Activated CD4-positive, alpha-beta T cell treated with anti-CD3 and anti-CD28 coated beads, Interleukin-2, amount 10 ng/mL, durations not matched to agents 24 days and 14 days (primary cell): ENCODE results near the gene YTHDC1. TPM values are rescaled to one million over a fixed set of nuclear protein-coding genes. Genes with fewer than 3 reads are reported as not detected.

Source experiments
- DNase-seq: peaks from one replicate; pipeline ENCODE4 v3.0.0; 2022
- H3K27ac Mint-ChIP-seq: one replicate; pipeline ENCODE4 v1.8.0; 2022; ENCODE audit warnings: mild to moderate bottlenecking, mixed read lengths
- H3K27me3 Mint-ChIP-seq: one replicate; pipeline ENCODE4 v1.8.0; 2022; ENCODE audit warnings: mixed read lengths
- H3K36me3 Mint-ChIP-seq: one replicate; pipeline ENCODE4 v1.8.0; 2022; ENCODE audit warnings: low read depth, mild to moderate bottlenecking, mixed read lengths
- H3K4me1 Mint-ChIP-seq: one replicate; pipeline ENCODE4 v1.8.0; 2021; ENCODE audit warnings: mixed read lengths
- H3K4me3 Mint-ChIP-seq: one replicate; pipeline ENCODE4 v1.8.0; 2022; ENCODE audit warnings: mild to moderate bottlenecking, moderate library complexity, mixed read lengths
- H3K9me3 Mint-ChIP-seq: one replicate; pipeline ENCODE4 v1.8.0; 2021; ENCODE audit warnings: mixed read lengths
- intact Hi-C: fragments of 100-400 bp; cut with micrococcal nuclease; formaldehyde crosslinking; loops from one replicate; pipeline ENCODE4 v1.15.1; 2023
- total RNA-seq: library from RNA; stranded (reverse); gene quantifications from 2 replicates; pipeline ENCODE4 v1.2.3, GENCODE V29; 2022

The YTHDC1 gene
- total RNA-seq, 1 donor from 2014 or later: 79.9 TPM

DNA sequence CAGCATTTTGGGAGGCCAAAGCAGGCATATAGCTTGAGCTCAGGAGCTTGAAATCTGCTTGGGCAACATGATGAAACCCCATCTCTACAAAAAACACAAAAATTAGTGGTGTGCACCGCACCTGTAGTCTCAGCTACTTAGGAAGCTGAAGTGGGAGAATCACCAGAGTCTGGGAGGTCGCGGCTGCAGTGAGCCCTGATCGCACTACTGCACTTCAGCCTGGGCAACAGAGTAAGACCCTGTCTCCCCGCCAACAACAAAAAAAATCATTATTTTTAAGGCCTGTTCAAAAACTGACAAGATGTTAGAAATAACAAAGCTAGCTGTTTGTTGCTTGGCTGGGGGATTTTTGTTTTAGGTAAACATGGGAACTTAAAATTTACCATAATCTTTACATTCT is 5.1 kb downstream of the YTHDC1 start:
- intact Hi-C loops: loop anchor here (5.0 kb wide), 2 partner anchors 32 to 822 kb away; no protein-coding TSS in a partner anchor
- no peak overlapping the region for H3K27ac Mint-ChIP-seq
- H3K36me3 Mint-ChIP-seq: peaks cover 18% of the 10 kb centered on the region
- DNase-seq: no peak
- no peak overlapping the region for H3K4me3 Mint-ChIP-seq
- no peaks in the 10 kb centered on the region for H3K9me3 Mint-ChIP-seq
- peaks cover 39% of the 10 kb centered on the region for H3K4me1 Mint-ChIP-seq
- no peaks in the 10 kb centered on the region for H3K27me3 Mint-ChIP-seq

DNA sequence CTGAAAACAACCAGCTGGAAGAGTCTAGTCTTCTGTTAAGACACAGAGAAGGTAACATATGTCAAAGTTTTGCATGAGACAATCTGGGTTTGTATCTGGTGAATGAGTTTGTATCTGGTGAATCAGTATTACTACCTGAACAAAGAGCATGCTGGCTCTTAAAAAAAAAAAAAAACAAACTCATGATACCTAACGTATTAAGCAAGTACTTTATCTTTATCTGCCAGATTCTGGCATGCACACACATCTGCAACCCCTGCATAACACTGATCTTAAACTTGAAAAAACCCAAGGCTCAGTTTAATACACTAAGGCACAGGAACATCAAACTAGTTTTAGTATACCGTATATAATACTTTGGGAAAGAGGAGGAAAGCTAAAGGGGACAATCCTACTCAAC is 5.8 kb downstream of the YTHDC1 start:
- Mint-ChIP-seq H3K36me3 (peaks cover 18% of the 10 kb centered on the region), H3K4me3 (no peak overlapping the region)

DNA sequence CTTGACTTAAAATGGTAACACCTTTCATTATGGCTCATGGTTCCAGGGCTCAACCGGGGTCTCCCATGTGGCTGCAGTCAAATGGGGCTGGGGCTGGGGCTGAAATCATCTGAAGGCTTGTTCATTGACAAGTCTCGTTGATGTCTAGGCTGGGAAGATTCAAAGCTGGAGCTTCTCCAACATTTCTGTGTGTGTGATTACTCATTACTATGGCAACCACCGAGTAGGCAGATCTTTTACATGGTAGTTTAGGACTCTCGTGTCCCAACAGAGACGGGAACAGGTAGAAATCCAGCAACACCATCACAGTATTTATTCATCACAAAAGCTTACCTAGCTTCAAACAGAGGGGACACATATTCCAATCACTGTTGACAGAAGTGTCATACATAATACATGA is 7.8 kb downstream of the YTHDC1 start:
- Mint-ChIP-seq H3K9me3 (no peaks in the 10 kb centered on the region), H3K27ac (no peak overlapping the region), H3K4me1 (peaks cover 35% of the 10 kb centered on the region), H3K4me3 (no peak overlapping the region), H3K36me3 (peaks cover 19% of the 10 kb centered on the region), H3K27me3 (no peaks in the 10 kb centered on the region)
- intact Hi-C loops: no loop called here
- DNase-seq: no peak

More for the DNA sequence above, 5.8 kb downstream of the YTHDC1 start:
- no peak for DNase-seq
- Mint-ChIP-seq H3K9me3 (no peaks in the 10 kb centered on the region), H3K27me3 (no peaks in the 10 kb centered on the region), H3K4me1 (peaks cover 40% of the 10 kb centered on the region), H3K27ac (no peak overlapping the region)
- intact Hi-C loops: no loop called here

DNA sequence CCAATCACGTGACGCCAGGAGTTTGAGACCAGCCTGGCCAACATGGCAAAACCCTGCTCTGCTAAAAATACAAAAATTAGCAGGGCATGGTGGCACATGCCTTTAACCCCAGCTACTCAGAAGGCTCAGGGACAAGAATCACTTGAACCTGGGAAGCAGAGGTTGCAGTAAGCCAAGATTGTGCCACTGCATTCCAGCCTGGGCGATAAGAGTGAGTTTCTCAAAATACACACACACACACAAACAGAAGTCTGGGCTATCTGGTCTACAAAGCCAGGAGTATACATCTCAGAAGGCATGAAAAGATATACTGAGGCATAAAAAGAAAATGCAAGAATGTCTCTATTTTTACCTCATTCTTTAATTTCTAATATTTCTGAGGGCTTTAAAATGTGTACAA is 11.3 kb downstream of the YTHDC1 start:
- Mint-ChIP-seq H3K27ac (no peak overlapping the region), H3K4me1 (peaks cover 23% of the 10 kb centered on the region), H3K4me3 (no peak overlapping the region), H3K27me3 (no peaks in the 10 kb centered on the region), H3K36me3 (peaks cover 21% of the 10 kb centered on the region), H3K9me3 (no peaks in the 10 kb centered on the region)
- intact Hi-C loops: loop anchor here (5.0 kb wide), 1 partner anchor 39 kb away; no protein-coding TSS in a partner anchor
- DNase-seq: no peak

DNA sequence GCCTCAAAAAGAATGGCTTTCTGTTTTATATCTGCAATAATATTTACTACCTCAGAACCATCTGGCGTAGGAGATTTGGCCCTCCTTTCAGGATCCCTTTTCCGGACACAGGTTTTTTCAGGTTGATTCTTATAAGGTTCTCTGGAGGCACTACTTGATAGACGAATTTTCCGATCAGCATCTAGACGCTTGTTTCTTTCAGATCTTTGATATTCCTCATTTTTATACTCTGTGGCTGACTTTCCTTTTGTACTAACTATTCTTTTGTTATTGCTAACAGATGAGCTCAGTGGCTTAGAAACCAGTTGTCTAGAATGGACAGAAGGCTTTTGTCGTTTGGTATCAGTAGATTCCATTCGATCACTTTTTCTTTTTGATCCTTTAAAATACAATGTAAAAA is 12.4 kb downstream of the YTHDC1 start:
- intact Hi-C loops: loop anchor here (5.0 kb wide), 1 partner anchor 40 kb away; no protein-coding TSS in a partner anchor
- Mint-ChIP-seq H3K27me3 (no peaks in the 10 kb centered on the region), H3K9me3 (no peaks in the 10 kb centered on the region), H3K4me3 (no peak overlapping the region), H3K4me1 (peaks cover 23% of the 10 kb centered on the region), H3K36me3 (peaks cover 26% of the 10 kb centered on the region), H3K27ac (no peak overlapping the region)
- no peak for DNase-seq

DNA sequence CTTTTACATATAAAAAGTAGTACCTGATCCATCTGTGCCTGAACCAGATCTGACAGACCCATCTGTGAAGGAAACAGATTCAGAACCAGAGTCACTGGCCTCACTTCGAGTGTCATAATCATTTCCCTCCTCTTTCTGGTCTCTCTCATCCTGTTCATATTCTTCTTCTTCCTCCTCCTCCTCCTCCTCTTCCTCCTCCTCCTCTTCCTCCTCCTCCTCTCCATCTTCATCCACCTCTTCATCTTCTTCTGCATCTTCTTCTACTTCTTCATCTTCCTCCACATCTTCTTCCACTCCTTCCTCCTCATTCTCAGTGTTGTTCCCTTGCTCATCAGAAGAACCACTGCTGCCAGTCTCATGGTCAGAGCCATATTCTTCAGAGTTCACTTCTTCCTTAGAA is 12.9 kb downstream of the YTHDC1 start:
- H3K36me3 Mint-ChIP-seq: peaks cover 28% of the 10 kb centered on the region
- no peaks in the 10 kb centered on the region for H3K9me3 Mint-ChIP-seq
- intact Hi-C loops: loop anchor here (5.0 kb wide), 1 partner anchor 40 kb away; no protein-coding TSS in a partner anchor
- no peak overlapping the region for H3K4me3 Mint-ChIP-seq
- H3K27ac Mint-ChIP-seq: peak overlapping the region; percentile 49
- no peaks in the 10 kb centered on the region for H3K27me3 Mint-ChIP-seq
- no peak for DNase-seq
- peaks cover 21% of the 10 kb centered on the region for H3K4me1 Mint-ChIP-seq

DNA sequence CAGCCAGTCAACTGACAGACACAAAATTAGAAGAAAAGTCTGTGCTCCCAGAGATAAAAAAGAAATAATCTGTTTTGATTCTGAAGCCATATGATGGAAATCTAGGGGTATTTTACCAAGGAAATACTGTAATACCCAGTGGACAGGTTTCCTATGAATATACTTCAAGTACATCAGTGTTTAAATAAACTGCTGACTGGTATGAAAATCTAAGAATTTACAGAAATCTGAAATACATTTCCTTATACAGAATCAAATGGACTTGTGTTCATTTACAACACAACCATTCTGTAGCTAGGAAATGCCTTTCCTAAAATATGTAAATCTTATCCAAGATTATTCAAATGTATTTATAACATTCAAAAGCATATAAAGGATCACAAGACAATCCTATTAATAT is 13.4 kb downstream of the YTHDC1 start:
- Mint-ChIP-seq H3K4me3 (no peak overlapping the region), H3K9me3 (no peaks in the 10 kb centered on the region), H3K27ac (no peak overlapping the region), H3K36me3 (peaks cover 30% of the 10 kb centered on the region), H3K4me1 (peaks cover 19% of the 10 kb centered on the region), H3K27me3 (no peaks in the 10 kb centered on the region)
- intact Hi-C loops: loop anchor here (5.0 kb wide), 1 partner anchor 41 kb away; no protein-coding TSS in a partner anchor
- DNase-seq: no peak

DNA sequence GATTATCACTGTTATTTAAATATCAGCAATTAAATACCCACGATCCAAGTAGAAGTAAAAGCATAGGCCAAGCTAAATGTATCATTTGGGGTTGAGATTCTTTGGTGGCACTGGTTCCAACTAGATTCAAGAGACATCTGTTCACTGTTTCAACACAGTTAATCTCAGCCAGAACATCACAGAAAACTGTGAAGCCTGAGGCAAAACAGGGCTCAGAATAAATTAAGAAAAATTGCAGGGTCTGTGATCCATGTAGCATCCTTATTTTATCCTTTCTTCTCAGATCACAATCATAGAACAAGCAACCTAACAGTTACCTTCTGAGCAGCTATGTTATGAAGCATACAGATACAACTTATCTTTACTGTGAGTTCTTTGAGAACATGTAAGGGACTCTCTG is 23.7 kb downstream of the YTHDC1 start:
- Mint-ChIP-seq H3K27ac (no peak overlapping the region), H3K4me1 (no peaks in the 10 kb centered on the region), H3K27me3 (no peaks in the 10 kb centered on the region), H3K9me3 (no peaks in the 10 kb centered on the region), H3K36me3 (peaks cover 48% of the 10 kb centered on the region), H3K4me3 (no peak overlapping the region)
- DNase-seq: no peak
- intact Hi-C loops: no loop called here

DNA sequence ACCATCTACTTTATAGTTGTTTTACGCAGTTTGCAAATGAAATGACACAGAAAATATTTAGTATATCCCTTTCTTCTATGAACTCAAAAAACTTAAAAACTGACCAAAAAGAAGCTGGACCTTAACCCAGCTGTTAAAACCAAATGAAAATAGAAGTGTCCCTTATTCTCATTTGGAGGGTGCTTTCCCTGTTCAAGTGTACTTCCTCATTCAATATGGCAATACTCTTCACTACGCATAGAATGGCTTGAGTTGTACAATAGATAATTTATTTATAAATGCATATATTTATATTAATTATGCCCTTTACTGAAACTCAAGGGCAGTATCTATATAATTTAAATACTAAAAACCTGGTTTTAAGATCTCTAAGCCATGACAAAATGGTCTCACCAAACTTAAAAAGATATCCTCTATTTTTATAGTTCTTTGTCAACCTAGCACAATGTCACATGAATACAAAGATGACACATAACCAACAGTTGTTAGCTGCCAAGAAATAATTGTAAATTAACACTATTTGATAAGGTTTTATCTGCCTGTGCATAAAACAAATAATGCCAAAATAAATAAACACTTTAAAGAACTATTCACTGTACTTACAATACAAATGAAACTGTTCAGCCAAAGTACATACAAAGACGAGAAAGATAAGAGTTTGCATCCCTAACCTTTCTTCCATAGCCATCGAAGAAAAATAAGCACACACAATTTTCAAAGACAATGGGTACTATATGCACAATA is 25.2 kb downstream of the YTHDC1 start:
- Mint-ChIP-seq H3K27me3 (no peaks in the 10 kb centered on the region), H3K36me3 (peaks cover 46% of the 10 kb centered on the region), H3K4me3 (no peak overlapping the region), H3K27ac (no peak overlapping the region), H3K9me3 (no peaks in the 10 kb centered on the region), H3K4me1 (peaks cover 2% of the 10 kb centered on the region)
- no peak for DNase-seq
- intact Hi-C loops: no loop called here

DNA sequence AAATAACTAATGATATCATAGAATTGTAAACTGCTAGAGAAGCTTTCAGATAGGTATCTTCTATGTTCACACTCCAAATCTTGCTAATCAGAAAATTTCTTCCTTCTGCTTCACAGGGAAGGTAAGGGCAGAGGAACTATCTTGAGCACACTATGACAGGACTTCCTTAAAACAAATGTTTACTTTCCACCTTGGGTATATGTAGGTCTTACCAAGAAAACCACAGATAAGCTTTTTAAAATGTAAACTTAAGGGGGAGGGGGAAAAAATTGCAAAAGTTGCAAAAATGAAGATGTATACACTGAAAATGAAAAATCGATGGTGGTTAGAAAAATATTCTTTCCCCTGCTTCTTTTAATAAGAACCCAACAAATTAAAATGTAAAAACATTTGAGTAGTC is 30.9 kb downstream of the YTHDC1 start:
- peaks cover 47% of the 10 kb centered on the region for H3K36me3 Mint-ChIP-seq
- DNase-seq: no peak
- no peaks in the 10 kb centered on the region for H3K9me3 Mint-ChIP-seq
- H3K4me3 Mint-ChIP-seq: no peak overlapping the region
- intact Hi-C loops: loop anchor here (2.0 kb wide), 1 partner anchor 16 kb away; no protein-coding TSS in a partner anchor
- peak overlapping the region; percentile 19 for H3K27ac Mint-ChIP-seq
- H3K4me1 Mint-ChIP-seq: peaks cover 11% of the 10 kb centered on the region
- no peaks in the 10 kb centered on the region for H3K27me3 Mint-ChIP-seq

DNA sequence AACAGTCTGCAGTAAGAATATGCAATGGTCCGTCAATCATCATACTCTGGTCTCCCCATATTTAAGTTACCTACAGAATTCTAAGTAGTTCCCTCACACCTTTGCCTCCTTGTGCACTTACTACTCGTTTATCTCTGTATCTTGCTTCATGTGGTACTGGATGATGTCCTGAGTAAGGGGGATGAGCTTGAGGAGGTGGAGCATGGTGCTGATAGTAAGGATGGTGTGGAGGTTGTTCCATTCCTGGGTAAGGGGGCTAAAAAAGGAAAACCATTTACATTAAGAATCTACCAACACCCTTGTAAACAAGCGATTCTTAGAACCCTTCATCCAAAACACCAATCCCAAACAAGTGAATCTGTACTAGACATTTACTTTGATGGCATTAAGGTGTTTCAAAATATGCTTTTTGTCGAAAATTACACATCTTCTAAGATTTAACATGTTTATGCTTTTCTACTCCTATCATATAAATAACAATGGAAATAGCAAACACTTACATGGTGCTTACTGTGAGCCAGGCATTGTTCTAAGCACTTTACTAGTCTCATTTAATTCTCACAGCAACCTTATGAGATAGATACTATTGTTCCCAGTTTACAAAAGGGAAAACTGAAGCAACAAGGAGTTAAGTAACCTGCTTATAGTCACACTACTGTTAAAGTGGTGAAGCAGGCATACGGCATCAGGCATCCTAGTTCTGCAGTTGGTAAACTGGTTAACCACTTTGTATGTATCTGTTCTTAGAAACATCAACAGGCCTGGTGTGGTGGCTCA is 33.5 kb downstream of the YTHDC1 start:
- DNase-seq: no peak
- intact Hi-C loops: no loop called here
- H3K27ac Mint-ChIP-seq: no peak overlapping the region
- peaks cover 45% of the 10 kb centered on the region for H3K36me3 Mint-ChIP-seq
- H3K4me3 Mint-ChIP-seq: no peak overlapping the region
- peaks cover 11% of the 10 kb centered on the region for H3K4me1 Mint-ChIP-seq
- H3K27me3 Mint-ChIP-seq: no peaks in the 10 kb centered on the region
- H3K9me3 Mint-ChIP-seq: no peaks in the 10 kb centered on the region

DNA sequence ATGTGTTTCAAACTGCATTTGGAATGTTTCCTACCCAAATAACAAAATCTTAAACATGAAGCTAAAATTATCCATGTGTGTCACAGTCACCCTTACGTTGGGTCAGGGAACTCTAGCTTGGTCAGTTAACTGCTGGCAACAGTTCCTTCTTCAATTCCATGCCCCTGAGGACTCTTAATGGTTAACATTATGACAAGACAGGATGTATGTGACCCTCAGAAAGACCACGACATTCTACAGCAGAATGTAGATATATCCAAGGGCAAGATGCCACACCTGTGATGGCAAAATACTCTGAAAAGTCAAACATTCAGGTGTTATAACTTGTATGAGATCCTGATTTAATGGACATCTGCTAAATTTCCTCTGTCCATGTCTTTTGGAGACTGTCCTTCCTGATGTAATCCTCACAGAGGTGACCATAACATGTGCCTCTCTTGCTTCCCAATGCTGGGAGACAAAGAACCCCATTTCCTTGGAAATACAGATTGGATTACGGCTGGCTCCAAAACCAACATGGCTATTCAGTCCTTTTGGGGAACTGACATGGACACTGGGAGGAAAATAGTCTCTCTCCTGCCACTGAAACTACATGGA is 39.1 kb downstream of the YTHDC1 start:
- Mint-ChIP-seq H3K4me3 (no peak overlapping the region), H3K9me3 (no peaks in the 10 kb centered on the region), H3K4me1 (no peaks in the 10 kb centered on the region), H3K27me3 (peaks cover 7% of the 10 kb centered on the region), H3K36me3 (peaks cover 23% of the 10 kb centered on the region), H3K27ac (no peak overlapping the region)
- DNase-seq: no peak
- intact Hi-C loops: loop anchor here (5.0 kb wide), 1 partner anchor 37 kb away; no protein-coding TSS in a partner anchor

DNA sequence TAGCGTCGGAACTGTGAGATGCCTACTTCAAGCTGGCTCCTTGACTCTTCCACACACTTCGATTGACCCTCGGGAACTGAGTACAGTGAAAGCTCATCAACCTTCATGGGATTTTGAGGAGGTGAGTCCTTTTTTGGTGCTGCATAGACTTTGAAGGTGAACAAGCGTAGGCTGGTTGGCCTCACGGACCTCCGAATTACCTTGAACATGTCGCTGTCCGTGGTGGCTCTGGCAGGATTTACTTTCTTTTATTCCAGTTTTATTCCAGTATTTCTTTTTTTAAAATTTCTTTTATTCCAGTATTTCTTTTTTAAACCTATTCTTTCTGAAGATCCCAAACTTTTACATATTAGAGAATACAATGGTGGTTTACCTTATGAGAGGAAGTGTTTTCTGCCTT is 45.2 kb downstream of the YTHDC1 start:
- DNase-seq: no peak
- Mint-ChIP-seq H3K4me1 (no peaks in the 10 kb centered on the region), H3K4me3 (no peak overlapping the region), H3K9me3 (no peaks in the 10 kb centered on the region), H3K27me3 (peaks cover 16% of the 10 kb centered on the region), H3K27ac (no peak overlapping the region), H3K36me3 (no peaks in the 10 kb centered on the region)
- intact Hi-C loops: no loop called here
